ENCODE measurements around the gene LHFPL4. TPM values are rescaled to one million over a fixed set of nuclear protein-coding genes. Genes with fewer than 3 reads are reported as not detected.
"Not testable (repeated sequence)": the region's sequence is repeated elsewhere in the genome, so short reads cannot be mapped to it uniquely, and the experiment has no call there.

Gene LHFPL4
- total RNA-seq, 1 donor: not detected

GRCh38 chr3:9498781-9499180, 54.8 kb downstream of the LHFPL4 start:
- no peak for TF ChIP-seq CTCF (IDR thresholded peaks at IDR 0.05; ENCODE audit: insufficient read depth, low read depth, low read length)
- DNase-seq (ENCODE audit: low read depth): no peak
- no peak overlapping the region for H3K4me3 ChIP-seq (ENCODE audit: low read depth, low read length)

- H3K4me3 ChIP-seq (ENCODE audit: low read depth, low read length): no peak overlapping the region
- TF ChIP-seq CTCF (IDR thresholded peaks at IDR 0.05; ENCODE audit: insufficient read depth, low read depth, low read length): no peak
- DNase-seq (ENCODE audit: low read depth): no peak
These were observed 55.6 kb downstream of the LHFPL4 start for GRCh38 chr3:9497821-9498565.

- TF ChIP-seq CTCF (IDR thresholded peaks at IDR 0.05; ENCODE audit: insufficient read depth, low read depth, low read length): no peak
- DNase-seq (ENCODE audit: low read depth): no peak
- H3K4me3 ChIP-seq (ENCODE audit: low read depth, low read length): no peak overlapping the region
These were observed 56.7 kb downstream of the LHFPL4 start for GRCh38 chr3:9496893-9497292.

- not testable (repeated sequence) for DNase-seq (ENCODE audit: low read depth); H3K4me3 ChIP-seq (ENCODE audit: low read depth, low read length)
These were observed 59.6 kb downstream of the LHFPL4 start for GRCh38 chr3:9494036-9494435.

GRCh38 chr3:9491506-9491905, 62.1 kb downstream of the LHFPL4 start:
- H3K4me3 ChIP-seq (ENCODE audit: low read depth, low read length): no peak overlapping the region
- no peak for DNase-seq (ENCODE audit: low read depth)
- TF ChIP-seq CTCF (IDR thresholded peaks at IDR 0.05; ENCODE audit: insufficient read depth, low read depth, low read length): no peak

- DNase-seq (ENCODE audit: low read depth): no peak
- no peak for TF ChIP-seq CTCF (IDR thresholded peaks at IDR 0.05; ENCODE audit: insufficient read depth, low read depth, low read length)
- H3K4me3 ChIP-seq (ENCODE audit: low read depth, low read length): no peak overlapping the region
These were observed 68.4 kb downstream of the LHFPL4 start for GRCh38 chr3:9485248-9485647.

GRCh38 chr3:9480265-9480664, 73.4 kb downstream of the LHFPL4 start:
- H3K4me3 ChIP-seq (ENCODE audit: low read depth, low read length): no peak overlapping the region
- no peak for TF ChIP-seq CTCF (IDR thresholded peaks at IDR 0.05; ENCODE audit: insufficient read depth, low read depth, low read length)
- no peak for DNase-seq (ENCODE audit: low read depth)

All from fibroblast of villous mesenchyme (primary cell).